Activated CD8-positive, alpha-beta memory T cell treated with anti-CD3 and anti-CD28 coated beads for 1 hour (primary cell): ENCODE data around the gene OSBPL6.
"Not testable (repeated sequence)": the region's sequence is repeated elsewhere in the genome, so short reads cannot be mapped to it uniquely, and the experiment has no call there.

Experiments used
- DNase-seq, 2 donors: peaks; one replicate each; pipeline ENCODE4 v3.0.0-alpha.2; 2020; ENCODE audit warnings: low read depth in 1 of 2; ENCODE audit errors: extremely low read depth in 1 of 2

The OSBPL6 gene

GRCh38 chr2:178331474-178332432 lies 137.4 kb downstream of the OSBPL6 start:
- DNase-seq, result no peak

GRCh38 chr2:178333851-178334250 lies 139.5 kb downstream of the OSBPL6 start:
- no peak for DNase-seq

- no peak for DNase-seq
These were observed 140.9 kb downstream of the OSBPL6 start for GRCh38 chr2:178335230-178335629.

DNA sequence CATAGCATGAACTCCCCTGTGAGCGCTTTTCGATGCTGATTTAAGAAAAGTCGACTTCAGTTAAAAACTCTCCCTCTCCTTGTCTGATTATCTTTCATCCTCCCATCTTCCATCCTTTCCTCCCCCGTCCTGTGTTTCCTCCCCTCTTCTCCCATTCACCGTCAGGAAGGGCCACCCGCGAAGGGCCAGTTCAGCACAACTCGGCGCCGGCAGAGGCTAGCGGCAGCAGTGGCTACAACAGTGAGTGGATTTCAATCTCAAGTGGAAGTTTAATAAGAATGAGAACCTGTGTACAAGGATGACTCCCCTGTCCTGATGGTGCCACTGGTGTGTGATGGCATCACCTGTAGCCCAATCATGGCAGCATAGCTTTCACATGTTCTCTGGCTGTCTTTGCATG lies 149.8 kb downstream of the OSBPL6 start:
- no peak for DNase-seq

DNA sequence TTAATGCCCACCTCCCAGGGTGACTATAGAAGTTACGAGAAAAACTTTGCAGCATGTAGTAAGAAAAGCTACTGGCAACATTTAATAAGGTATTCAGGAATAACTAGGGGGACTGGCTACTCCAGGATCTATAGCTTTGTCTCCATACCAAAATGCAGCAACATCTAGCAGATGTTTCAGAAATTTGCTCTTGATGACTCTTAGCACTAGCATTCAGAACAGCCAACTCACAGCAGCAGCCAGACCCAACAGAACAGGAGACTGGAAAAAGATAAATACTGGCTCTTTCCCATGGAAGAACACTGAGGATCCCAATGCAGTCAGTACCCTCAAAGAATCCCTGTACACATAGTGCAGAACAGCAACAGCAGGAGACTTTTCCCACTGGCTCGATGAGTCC lies 151.6 kb downstream of the OSBPL6 start:
- DNase-seq, result no peak

DNA sequence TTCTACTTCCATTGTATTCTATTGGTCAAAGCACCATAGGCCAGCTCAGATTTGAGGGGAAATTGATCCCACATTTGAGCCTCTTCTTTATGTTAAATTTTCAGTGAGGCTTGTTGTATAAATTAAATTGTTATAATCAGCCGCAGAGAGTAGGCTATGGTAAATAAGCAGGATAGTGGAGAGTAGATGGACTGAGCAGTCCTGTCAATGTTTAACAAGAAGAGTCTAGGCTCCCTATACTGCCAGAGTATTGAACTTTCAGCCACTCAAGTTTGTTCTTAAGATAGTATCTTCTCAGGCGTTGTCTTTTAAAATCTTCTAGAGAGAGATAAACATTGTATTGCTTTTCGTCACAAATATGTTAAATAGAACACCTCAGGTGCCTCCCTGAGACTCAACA lies 155.7 kb downstream of the OSBPL6 start:
- no peak for DNase-seq

DNA sequence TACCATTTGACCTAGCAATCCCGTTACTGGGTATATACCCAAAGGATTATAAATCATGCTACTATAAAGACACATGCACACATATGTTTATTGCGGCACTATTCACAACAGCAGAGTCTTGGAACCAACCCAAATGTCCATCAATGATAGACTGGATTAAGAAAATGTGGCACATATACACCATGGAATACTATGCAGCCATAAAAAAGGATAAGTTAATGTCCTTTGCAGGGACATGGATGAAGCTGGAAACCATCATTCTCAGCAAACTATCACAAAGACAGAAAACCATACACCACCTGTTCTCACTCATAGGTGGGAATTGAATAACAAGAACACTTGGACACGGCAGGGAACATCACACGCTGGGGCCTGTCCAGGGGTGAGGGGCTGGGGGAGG lies 163.4 kb downstream of the OSBPL6 start:
- not testable (repeated sequence) for DNase-seq

- DNase-seq, result no peak
These were observed 165.0 kb downstream of the OSBPL6 start for GRCh38 chr2:178359192-178359912.

DNA sequence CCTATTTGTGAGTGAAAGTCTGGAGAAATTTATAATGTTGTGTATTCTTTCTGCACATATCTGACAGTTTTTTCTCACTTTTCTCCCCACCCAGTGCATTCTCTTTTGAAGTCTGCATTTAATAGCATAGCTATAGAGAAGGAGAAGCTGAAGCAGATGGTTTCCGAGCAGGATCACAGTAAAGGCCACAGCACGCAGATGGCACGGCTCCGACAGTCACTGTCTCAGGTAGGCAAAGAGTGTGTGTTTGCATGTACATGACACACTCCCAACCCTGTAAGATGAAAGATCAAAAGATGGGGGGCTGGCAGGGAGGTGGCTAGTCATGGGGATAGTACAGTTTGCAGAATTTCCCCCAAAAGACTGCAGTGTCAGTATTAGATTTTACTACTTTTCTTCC lies 167.3 kb downstream of the OSBPL6 start:
- DNase-seq, result no peak

- DNase-seq, result no peak
These were observed 168.9 kb downstream of the OSBPL6 start for GRCh38 chr2:178363252-178363651.

DNA sequence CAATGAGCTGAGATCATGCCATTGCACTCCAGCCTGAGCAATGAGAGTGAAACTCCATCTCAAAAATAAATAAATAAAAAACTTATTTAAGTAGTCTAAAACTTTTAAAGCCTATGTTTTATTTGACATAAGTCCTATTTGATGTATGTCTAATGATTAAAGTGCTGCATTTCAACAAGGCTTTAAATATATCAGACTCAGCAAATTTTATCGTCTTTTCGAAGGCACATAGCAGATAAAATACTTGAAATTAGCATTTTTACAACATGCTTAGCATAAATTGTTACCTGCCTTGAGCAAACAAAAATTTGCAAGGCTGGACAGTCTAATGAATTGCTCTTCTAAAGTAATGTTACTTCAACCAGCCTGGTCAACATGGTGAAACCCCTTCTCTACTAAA lies 170.8 kb downstream of the OSBPL6 start:
- no peak for DNase-seq

DNA sequence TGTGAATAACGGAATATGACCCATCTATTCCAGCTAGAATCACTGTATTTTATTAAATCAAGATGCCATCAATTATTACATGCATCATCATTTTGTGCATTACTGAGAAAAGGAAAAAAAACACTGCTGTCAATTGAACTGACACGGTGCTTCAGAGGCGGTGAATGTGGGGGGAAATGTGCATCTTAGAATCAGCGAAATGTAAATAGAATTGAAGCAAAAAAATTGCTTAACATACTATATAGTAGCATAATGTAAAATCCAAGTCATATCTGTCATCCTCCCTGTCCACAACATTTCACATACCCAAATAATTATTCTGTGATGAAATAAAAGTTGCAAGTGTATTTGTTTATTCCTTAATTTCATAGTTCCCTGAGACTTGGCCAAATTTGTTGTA lies 172.1 kb downstream of the OSBPL6 start:
- no peak for DNase-seq

- no peak for DNase-seq
These were observed 173.0 kb downstream of the OSBPL6 start for GRCh38 chr2:178367344-178367743.

DNA sequence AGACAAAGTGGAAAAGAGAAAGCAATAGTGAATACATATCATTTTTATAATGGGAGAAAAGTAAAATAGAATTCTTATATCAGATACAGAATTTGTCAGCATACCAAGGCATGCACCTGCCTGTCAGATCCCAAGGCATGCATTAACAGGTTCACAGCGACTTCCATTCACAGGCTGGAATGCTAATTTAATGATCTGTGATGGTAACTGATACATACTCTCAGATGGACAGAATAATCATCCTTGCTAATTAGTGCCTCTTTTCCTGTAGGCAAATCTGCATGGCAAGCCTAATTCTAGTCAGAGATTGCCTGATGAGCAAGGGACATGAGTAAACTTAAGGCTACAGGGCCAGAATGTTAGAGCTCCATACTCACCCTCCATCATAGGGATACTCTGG lies 180.6 kb downstream of the OSBPL6 start:
- DNase-seq, result no peak

GRCh38 chr2:178377046-178377445 lies 182.7 kb downstream of the OSBPL6 start:
- no peak for DNase-seq

- no peak for DNase-seq
These were observed 185.1 kb downstream of the OSBPL6 start for GRCh38 chr2:178379162-178380004.

GRCh38 chr2:178380763-178381162 lies 186.5 kb downstream of the OSBPL6 start:
- DNase-seq, result no peak

DNA sequence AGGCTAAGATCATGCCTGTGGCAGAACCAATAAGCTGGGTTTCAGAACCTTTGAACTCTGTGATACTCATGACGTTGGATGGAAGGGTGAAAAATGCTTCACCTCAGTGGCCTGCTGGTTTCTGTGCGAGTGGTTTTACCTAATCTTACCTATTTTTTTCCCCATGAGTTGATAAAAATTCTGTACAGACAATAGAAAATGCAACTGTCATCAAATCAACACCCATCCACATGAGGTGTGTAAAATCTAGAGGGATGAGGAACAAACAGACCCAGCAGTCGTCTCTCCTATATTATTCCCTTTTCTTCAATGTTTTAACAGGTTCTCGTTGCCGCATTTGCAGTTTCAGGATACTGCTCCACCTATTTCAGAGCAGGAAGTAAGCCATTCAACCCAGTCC lies 189.4 kb downstream of the OSBPL6 start:
- DNase-seq, result no peak

GRCh38 chr2:178385595-178386148 lies 191.4 kb downstream of the OSBPL6 start:
- DNase-seq, result no peak

- no peak for DNase-seq
These were observed 192.8 kb downstream of the OSBPL6 start for GRCh38 chr2:178386986-178387597.
